H1 (cell line): ENCODE measurements around the gene ZNF385C. TPM values are rescaled to one million over a fixed set of nuclear protein-coding genes. Genes with fewer than 3 reads are reported as not detected.

Experiments used
- CTCF ChIA-PET: fragments of 300-600 bp; sonication (Branson Sonifier 250); formaldehyde crosslinking; loops from one replicate; lab custom pipeline; 2021; ENCODE audit not compliant: partially characterized antibody; lab: Charles Lee
- POLR2A ChIA-PET: fragments of 300-600 bp; sonication (Branson Sonifier 250); formaldehyde crosslinking; loops from one replicate; lab custom pipeline; 2021; ENCODE audit warnings: inconsistent platforms; ENCODE audit not compliant: partially characterized antibody; lab: Charles Lee
- DNase-seq, 2 experiments: peaks; one replicate each; pipeline versions ENCODE4 v3.0.0 to v3.0.0-alpha.2; 2010 to 2022; ENCODE audit warnings: low spot score in 2 of 2, low read depth in 1 of 2, mixed read lengths in 1 of 2
- FAIRE-seq: peaks from 2 replicates; lab custom pipeline; 2011; peaks lifted over from hg19 to GRCh38; lab: Jason Lieb, UNC
- H2AFZ ChIP-seq: 2 replicates; pipeline ENCODE4 v1.8.1; 2012; ENCODE audit warnings: low read length, inconsistent platforms
- H2AK5ac ChIP-seq: 2 replicates; pipeline ENCODE4 v1.6.1; 2013; ENCODE audit warnings: low read depth, low read length
- H2BK120ac ChIP-seq: replicated peaks from 2 replicates; pipeline ENCODE3; 2013; ENCODE audit warnings: low read depth, low read length, inconsistent platforms
- H2BK12ac ChIP-seq: 2 replicates; pipeline ENCODE4 v1.6.1; 2013; ENCODE audit warnings: low read depth, low read length
- H2BK15ac ChIP-seq: 2 replicates; pipeline ENCODE4 v1.6.1; 2013; ENCODE audit warnings: low read length
- H2BK20ac ChIP-seq: 2 replicates; pipeline ENCODE4 v1.6.1; 2013; ENCODE audit warnings: low read length
- H2BK5ac ChIP-seq: 2 replicates; pipeline ENCODE4 v1.6.1; 2013; ENCODE audit warnings: low read depth, low read length
- H3K14ac ChIP-seq: 2 replicates; pipeline ENCODE4 v1.6.1; 2013; ENCODE audit warnings: inconsistent platforms; ENCODE audit not compliant: insufficient read length
- H3K18ac ChIP-seq: 2 replicates; pipeline ENCODE4 v1.6.1; 2013; ENCODE audit warnings: low read length; ENCODE audit errors: extremely low read depth
- H3K23ac ChIP-seq: 2 replicates; pipeline ENCODE4 v1.6.1; 2013; ENCODE audit warnings: inconsistent platforms; ENCODE audit not compliant: insufficient read length
- H3K23me2 ChIP-seq: 2 replicates; pipeline ENCODE4 v1.6.1; 2013; ENCODE audit warnings: low read depth, low read length
- H3K27ac ChIP-seq: 2 replicates; pipeline ENCODE4 v1.6.1; 2011; ENCODE audit warnings: low read depth, low read length, inconsistent platforms
- H3K27me3 ChIP-seq, 4 experiments: replicated peaks in 1 of 4; 1 replicate in 1 of 4; 2 replicates in 3 of 4; pipeline versions ENCODE4 v1.6.1 to v1.8.1; 2011 to 2013; ENCODE audit warnings: low read length in 3 of 4, mild to moderate bottlenecking in 3 of 4, inconsistent platforms in 2 of 4, mixed read lengths in 2 of 4, moderate library complexity in 1 of 4; ENCODE audit not compliant: control insufficient read depth in 3 of 4, insufficient read depth in 3 of 4; ENCODE audit errors: extremely low read depth in 1 of 4
- H3K36me3 ChIP-seq, 4 experiments: 2 replicates each; pipeline versions ENCODE4 v1.6.1 to v1.8.1; 2011 to 2013; ENCODE audit warnings: mild to moderate bottlenecking in 4 of 4, low read length in 3 of 4, moderate library complexity in 2 of 4, control low read depth in 1 of 4, inconsistent platforms in 1 of 4; ENCODE audit not compliant: insufficient read depth in 4 of 4, control insufficient read depth in 2 of 4
- H3K4ac ChIP-seq: replicated peaks from 2 replicates; pipeline ENCODE3; 2013; ENCODE audit warnings: low read length, low read depth, mixed read lengths, inconsistent platforms; ENCODE audit not compliant: insufficient read length
- H3K4me1 ChIP-seq, 4 experiments: replicated peaks in 1 of 4; 1 replicate in 1 of 4; 2 replicates in 3 of 4; pipeline versions ENCODE4 v1.6.1 to v1.8.1; 2011 to 2013; ENCODE audit warnings: low read length in 3 of 4, inconsistent platforms in 2 of 4, mixed read lengths in 1 of 4; ENCODE audit not compliant: insufficient read depth in 4 of 4, control insufficient read depth in 3 of 4
- H3K4me2 ChIP-seq, 2 experiments: 2 replicates each; pipeline versions ENCODE4 v1.6.1 to v1.8.1; 2011 to 2013; ENCODE audit warnings: low read depth in 2 of 2, low read length in 2 of 2, control low read depth in 1 of 2, inconsistent platforms in 1 of 2, mild to moderate bottlenecking in 1 of 2; ENCODE audit not compliant: insufficient read depth in 1 of 2
- H3K4me3 ChIP-seq, 4 experiments: fragments of 200-600, 300-600 bp in 1 of 4; sonication (generic), shearing (Covaris generic), sonication (Bioruptor Twin) in 1 of 4; 2 replicates each; pipeline versions ENCODE4 v1.5.1 to v1.8.1; 2011 to 2016; ENCODE audit warnings: low read length in 4 of 4, low read depth in 3 of 4, control low read depth in 2 of 4, inconsistent platforms in 2 of 4, mild to moderate bottlenecking in 2 of 4, mixed read lengths in 1 of 4, moderate library complexity in 1 of 4; ENCODE audit not compliant: insufficient read depth in 2 of 4; ENCODE audit errors: extremely low read depth in 1 of 4
- H3K56ac ChIP-seq: replicated peaks from 2 replicates; pipeline ENCODE3; 2013; ENCODE audit warnings: low read depth, mild to moderate bottlenecking, mixed read lengths, low read length, inconsistent platforms; ENCODE audit not compliant: insufficient read length
- H3K79me1 ChIP-seq: 2 replicates; pipeline ENCODE4 v1.6.1; 2013; ENCODE audit warnings: low read depth, low read length, control low read depth
- H3K79me2 ChIP-seq, 2 experiments: 2 replicates each; pipeline versions ENCODE4 v1.6.1 to v1.8.1; 2012 to 2013; ENCODE audit warnings: low read length in 2 of 2, mild to moderate bottlenecking in 2 of 2, inconsistent platforms in 1 of 2; ENCODE audit not compliant: insufficient read depth in 2 of 2, control insufficient read depth in 1 of 2
- H3K9ac ChIP-seq, 4 experiments: replicated peaks in 1 of 4; 1 replicate in 1 of 4; 2 replicates in 3 of 4; pipeline versions ENCODE4 v1.6.1 to v1.8.1; 2011 to 2013; ENCODE audit warnings: low read depth in 3 of 4, low read length in 3 of 4, control low read depth in 2 of 4, mild to moderate bottlenecking in 2 of 4, moderate library complexity in 2 of 4, inconsistent platforms in 1 of 4; ENCODE audit errors: extremely low read depth in 1 of 4
- H3K9me3 ChIP-seq, 2 experiments: 2 replicates each; pipeline versions ENCODE4 v1.6.1 to v1.8.1; 2012 to 2013; ENCODE audit warnings: mild to moderate bottlenecking in 2 of 2, moderate library complexity in 2 of 2, control low read depth in 1 of 2, inconsistent platforms in 1 of 2, low read depth in 1 of 2, low read length in 1 of 2, mixed read lengths in 1 of 2; ENCODE audit not compliant: insufficient read depth in 2 of 2
- H4K20me1 ChIP-seq, 2 experiments: replicated peaks in 1 of 2; 2 replicates each; pipeline versions ENCODE3 to v1.8.1; 2011 to 2013; ENCODE audit warnings: inconsistent platforms in 2 of 2, low read length in 2 of 2, mild to moderate bottlenecking in 1 of 2; ENCODE audit not compliant: insufficient read depth in 2 of 2, control insufficient read depth in 1 of 2
- H4K5ac ChIP-seq: 2 replicates; pipeline ENCODE4 v1.6.1; 2013; ENCODE audit warnings: low read length, low read depth, mixed read lengths, inconsistent platforms; ENCODE audit not compliant: insufficient read length
- H4K8ac ChIP-seq: 2 replicates; pipeline ENCODE4 v1.8.0; 2013; ENCODE audit warnings: mild to moderate bottlenecking, moderate library complexity, low read length, inconsistent platforms; ENCODE audit not compliant: insufficient read depth; ENCODE audit errors: extremely low read depth
- H4K91ac ChIP-seq: replicated peaks from 2 replicates; pipeline ENCODE3; 2013; ENCODE audit warnings: low read length, mixed read lengths, inconsistent platforms; ENCODE audit not compliant: insufficient read length
- CEBPB ChIP-seq: IDR thresholded peaks from 2 replicates; pipeline ENCODE4 v1.6.1; 2012; ENCODE audit warnings: low read depth, low read length
- KDM1A ChIP-seq: fragments of 200-600, 300-600 bp; sonication (generic); IDR thresholded peaks from 2 replicates; pipeline ENCODE4 v1.7.1; 2016; ENCODE audit warnings: mild to moderate bottlenecking, low read length, borderline replicate concordance
- PHF8 ChIP-seq: fragments of 200-600 bp; sonication (generic); conservative IDR thresholded peaks from 2 replicates; pipeline ENCODE4 v1.7.1; 2012; ENCODE audit warnings: low read depth, mild to moderate bottlenecking, inconsistent platforms, low read length, moderate library complexity
- POLR2A ChIP-seq, 2 experiments: IDR thresholded peaks; 1 replicate in 1 of 2; 2 replicates in 1 of 2; pipeline ENCODE4 v1.6.1; 2011; ENCODE audit warnings: low read depth in 2 of 2, low read length in 2 of 2, mild to moderate bottlenecking in 2 of 2; ENCODE audit errors: control extremely low read depth in 1 of 2
- RNF2 ChIP-seq: fragments of 200-900, 300-1000 bp; sonication (generic); IDR thresholded peaks from 2 replicates; pipeline ENCODE4 v1.7.1; 2016; ENCODE audit warnings: borderline replicate concordance, low read depth, mild to moderate bottlenecking, antibody characterized with exemption, low read length; ENCODE audit not compliant: poor library complexity, severe bottlenecking; ENCODE audit errors: missing control alignments
- SP2 ChIP-seq: IDR thresholded peaks from 2 replicates; pipeline ENCODE4 v1.6.1; 2012; ENCODE audit warnings: mild to moderate bottlenecking, low read length, inconsistent platforms
- SUZ12 ChIP-seq: fragments of 200-600 bp; sonication (generic); IDR thresholded peaks from 2 replicates; pipeline ENCODE4 v1.6.1; 2012; ENCODE audit warnings: mild to moderate bottlenecking, inconsistent platforms, low read length, moderate library complexity, mixed read lengths
- TBP ChIP-seq: IDR thresholded peaks from 2 replicates; pipeline ENCODE4 v1.6.1; 2011; ENCODE audit warnings: low read depth, low read length, improper control_type of control experiment
- TCF12 ChIP-seq: IDR thresholded peaks from 2 replicates; pipeline ENCODE4 v1.6.1; 2011; ENCODE audit warnings: low read depth, mild to moderate bottlenecking, low read length
- WGBS, 2 experiments: shearing (Covaris generic) in 1 of 2; methylation state at CpG; one replicate each; pipeline versions ENCODE4 v1.1.6 to v1.1.7; 2013 to 2015; ENCODE audit warnings: low lambda C conversion rate in 2 of 2, mixed read lengths in 2 of 2, inconsistent platforms in 1 of 2, low coverage in 1 of 2, missing lambda C conversion rate in 1 of 2; ENCODE audit not compliant: insufficient replicate concordance in 2 of 2, insufficient coverage in 1 of 2, insufficient read length in 1 of 2; ENCODE audit errors: extremely low coverage in 1 of 2, missing lambda C conversion rate in 1 of 2; 5-methylcytosine and 5-hydroxymethylcytosine counted together
- polyA plus RNA-seq, 7 experiments: library from polyadenylated mRNA; depleted of rRNA in 3 of 7; stranded (reverse) in 5 of 7; unstranded in 2 of 7; fragments of >200 nt in 5 of 7; fragments of 200-250 nt in 2 of 7; gene quantifications; 1 replicate in 5 of 7; 2 replicates in 1 of 7; 4 replicates in 1 of 7; pipeline versions ENCODE4 v1.2.1 to v1.2.3, GENCODE V29; 2011 to 2013; ENCODE audit warnings: missing spikeins in 2 of 7, mixed read lengths in 2 of 7
- total RNA-seq: library from RNA; stranded (reverse); fragmentation: NEBNext Ultra II Directional; extraction: Animal tissue kit (Norgen Biotek cat#: 25700); gene quantifications from 2 replicates; pipeline ENCODE4 v1.2.1, GENCODE V29; 2021

Gene ZNF385C
- total and polyA plus RNA-seq, 2 of the 8 experiments (the other 6 are each of a cell fraction or from before 2014, with no cell fraction given): 3.9 to 6.1 TPM

DNA sequence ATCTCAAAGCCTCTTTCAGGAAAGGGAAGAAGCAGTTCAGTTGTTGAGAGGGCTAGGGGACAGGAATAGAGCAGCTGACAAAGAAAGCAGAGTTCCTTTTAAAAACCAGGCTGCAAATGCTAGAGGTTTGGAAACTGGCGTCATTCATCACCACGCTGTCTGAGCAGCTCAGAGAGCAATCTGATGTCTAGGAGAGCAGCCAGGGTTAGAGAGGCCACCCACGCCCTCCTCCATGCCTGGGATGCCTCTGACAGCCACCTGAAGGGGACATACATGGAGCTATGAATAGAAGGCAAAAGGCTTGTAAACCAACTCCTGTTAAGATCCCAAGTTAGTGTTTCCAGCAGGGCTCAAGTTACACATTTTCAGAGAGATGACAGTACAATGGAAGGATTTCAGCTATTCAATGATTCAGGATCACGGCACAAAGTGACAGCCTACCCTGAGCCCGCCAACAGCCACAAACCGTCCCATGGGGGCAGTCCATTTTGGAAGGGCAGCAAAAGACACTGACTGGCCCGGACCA, 44.2 kb upstream of the ZNF385C start:
- no peak overlapping the region for H3K14ac ChIP-seq
- no peak overlapping the region for H3K27ac ChIP-seq
- no peak overlapping the region for H3K56ac ChIP-seq
- H2BK20ac ChIP-seq: no peak overlapping the region
- peaks cover 0 to 2% (median 0%) of the 10 kb centered on the region in 4 experiments; a peak in 1 of 7 replicates for H3K4me1 ChIP-seq
- no peak overlapping the region for H2BK12ac ChIP-seq
- H2AFZ ChIP-seq: no peak overlapping the region
- no peak overlapping the region for H4K8ac ChIP-seq
- H3K36me3 ChIP-seq: peaks cover 0 to 9% (median 6%) of the 10 kb centered on the region in 4 experiments; a peak in 4 of 8 replicates
- H2BK5ac ChIP-seq: no peak overlapping the region
- H3K18ac ChIP-seq: no peak overlapping the region
- TF ChIP-seq KDM1A (no peak), PHF8 (no peak), TBP (no peak), SP2 (no peak), CEBPB (no peak), TCF12 (no peak), POLR2A (IDR thresholded peaks at IDR 0.05; ENCODE audit: control extremely low read depth in 1 of 2, low read depth in 2 of 2, low read length in 2 of 2) (no peak), SUZ12 (no peak), RNF2 (no peak)
- no peak overlapping the region for H3K4me3 ChIP-seq
- POLR2A ChIA-PET: interaction anchor here (0.6 to 1.4 kb wide), 5 partner anchors 11 to 126 kb away, joined by 3 to 5 read pairs (median 4); partner anchors contain the start of gene KAT2A
- no peak overlapping the region for H2BK15ac ChIP-seq
- no peak overlapping the region for H3K9ac ChIP-seq
- no peaks in the 10 kb centered on the region for H3K23me2 ChIP-seq
- CTCF ChIA-PET: interaction anchor here (0.8 to 2.7 kb wide), 9 partner anchors 10 to 169 kb away, joined by 3 to 9 read pairs (median 3); partner anchors contain the start of genes HSPB9, KAT2A and KCNH4
- no peak overlapping the region for H4K5ac ChIP-seq
- no peaks in the 10 kb centered on the region for H3K9me3 ChIP-seq
- peaks cover 0 to 48% of the 10 kb centered on the region in 2 experiments; a peak in 2 of 4 replicates for H3K79me2 ChIP-seq
- H3K27me3 ChIP-seq: no peaks in the 10 kb centered on the region
- H3K23ac ChIP-seq: no peak overlapping the region
- FAIRE-seq: no peak
- no peak overlapping the region for H3K4me2 ChIP-seq
- peaks cover 9 to 12% of the 10 kb centered on the region in 2 experiments for H4K20me1 ChIP-seq
- DNase-seq: no peak
- no peak overlapping the region for H2BK120ac ChIP-seq
- peaks cover 8% of the 10 kb centered on the region; the same call in 1 of the 2 replicates for H3K79me1 ChIP-seq
- no peak overlapping the region for H4K91ac ChIP-seq
- WGBS, 2 experiments: 91% methylated on average over 7 of the region's 7 CpGs; no CpG with 5 or more reads in 1 of the 2 experiments
- H3K4ac ChIP-seq: no peak overlapping the region
- H2AK5ac ChIP-seq: no peak overlapping the region
